GM12873 (cell line): ENCODE measurements around the gene DNLZ.

Experiments
- CTCF ChIP-seq: IDR thresholded peaks from 2 replicates; pipeline ENCODE4 v1.5.1; 2012; ENCODE audit warnings: low read depth, mild to moderate bottlenecking, moderate library complexity, low read length, control low read depth; ENCODE audit not compliant: insufficient read depth; ENCODE audit errors: missing control alignments

The DNLZ gene

GRCh38 chr9:136372561-136373299 lies 9.2 kb upstream of the DNLZ start:
- no peak for TF ChIP-seq CTCF

- TF ChIP-seq CTCF: no peak
Observed at GRCh38 chr9:136372006-136372405, 8.5 kb upstream of the DNLZ start.

- TF ChIP-seq CTCF: no peak
Observed at GRCh38 chr9:136371533-136371880, 8.0 kb upstream of the DNLZ start.

GRCh38 chr9:136370687-136371532 lies 7.4 kb upstream of the DNLZ start:
- no peak for TF ChIP-seq CTCF

- no peak for TF ChIP-seq CTCF
Observed at GRCh38 chr9:136370037-136370436, 6.5 kb upstream of the DNLZ start.

- no peak for TF ChIP-seq CTCF
Observed at GRCh38 chr9:136368190-136368589, 4.6 kb upstream of the DNLZ start.

- TF ChIP-seq CTCF: no peak
Observed at GRCh38 chr9:136367296-136368145, 4.0 kb upstream of the DNLZ start.
